ENCODE data around the gene SARS2.

Gene SARS2

DNA sequence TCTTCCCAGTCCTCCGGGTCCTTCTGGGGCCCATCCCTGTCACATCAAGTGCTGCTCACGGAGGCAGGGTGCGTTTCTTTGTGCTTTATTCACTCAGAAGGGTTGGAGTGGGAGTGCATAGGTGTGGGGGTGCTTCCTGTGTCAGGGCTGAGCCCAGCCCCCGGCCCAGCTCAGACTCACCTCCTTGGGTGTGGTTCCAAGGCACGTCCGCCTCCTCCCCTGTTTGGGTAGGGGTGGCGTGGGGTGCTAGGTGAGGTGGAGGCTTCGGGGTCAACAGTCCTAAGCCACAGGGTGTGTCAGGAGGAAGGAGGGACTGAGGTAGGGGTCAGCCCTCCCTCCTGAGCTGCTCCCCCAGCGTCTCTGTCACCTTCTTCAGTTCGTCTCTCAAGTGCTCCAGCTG lies 21.7 kb downstream of the SARS2 start:
- TF ChIP-seq CTCF (conservative IDR thresholded peaks at IDR 0.05; ENCODE audit: control insufficient read depth, insufficient read depth, low read depth, low read length): no peak
- DNase-seq (ENCODE audit: low read depth): no peak
- no peak overlapping the region for H3K4me3 ChIP-seq (ENCODE audit: control insufficient read depth, low read depth, low read length)

DNA sequence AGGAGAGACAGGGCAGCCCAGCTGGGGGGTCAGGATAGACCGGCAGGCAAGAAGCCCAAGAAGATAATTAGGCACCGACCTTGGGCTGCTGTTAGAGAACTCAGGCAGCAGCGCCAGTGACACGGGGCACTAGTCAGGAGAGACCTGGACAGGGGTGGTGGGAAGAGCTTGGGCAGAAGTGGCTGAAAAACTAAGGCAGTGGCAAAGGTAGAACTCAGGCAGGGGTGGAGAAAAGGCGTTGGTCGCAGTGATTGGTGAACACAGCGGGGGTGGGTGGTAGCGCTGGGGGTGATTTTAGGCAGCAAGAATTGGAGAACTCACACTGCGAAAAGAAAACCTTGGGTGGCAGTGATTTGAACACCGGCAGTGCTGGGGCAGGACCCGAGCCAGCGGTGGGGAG lies 22.9 kb downstream of the SARS2 start:
- H3K4me3 ChIP-seq (ENCODE audit: control insufficient read depth, low read depth, low read length): no peak overlapping the region
- no peak for TF ChIP-seq CTCF (conservative IDR thresholded peaks at IDR 0.05; ENCODE audit: control insufficient read depth, insufficient read depth, low read depth, low read length)
- no peak for DNase-seq (ENCODE audit: low read depth)

DNA sequence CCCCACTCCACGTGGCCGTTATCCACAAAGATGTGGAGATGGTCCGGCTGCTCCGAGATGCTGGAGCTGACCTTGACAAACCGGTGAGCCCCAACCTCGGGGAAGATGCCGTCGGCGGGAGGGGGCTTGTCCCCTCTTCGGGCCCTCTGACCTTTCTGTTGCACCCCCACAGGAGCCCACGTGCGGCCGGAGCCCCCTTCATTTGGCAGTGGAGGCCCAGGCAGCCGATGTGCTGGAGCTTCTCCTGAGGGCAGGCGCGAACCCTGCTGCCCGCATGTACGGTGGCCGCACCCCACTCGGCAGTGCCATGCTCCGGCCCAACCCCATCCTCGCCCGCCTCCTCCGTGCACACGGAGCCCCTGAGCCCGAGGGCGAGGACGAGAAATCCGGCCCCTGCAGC lies 23.3 kb downstream of the SARS2 start:
- no peak for TF ChIP-seq CTCF (conservative IDR thresholded peaks at IDR 0.05; ENCODE audit: control insufficient read depth, insufficient read depth, low read depth, low read length)
- no peak for DNase-seq (ENCODE audit: low read depth)
- no peak overlapping the region for H3K4me3 ChIP-seq (ENCODE audit: control insufficient read depth, low read depth, low read length)

- no peak for TF ChIP-seq CTCF (conservative IDR thresholded peaks at IDR 0.05; ENCODE audit: control insufficient read depth, insufficient read depth, low read depth, low read length)
- H3K4me3 ChIP-seq (ENCODE audit: control insufficient read depth, low read depth, low read length): no peak overlapping the region
- no peak for DNase-seq (ENCODE audit: low read depth)
These were observed 24.9 kb downstream of the SARS2 start for GRCh38 chr19:38905620-38906019.

DNA sequence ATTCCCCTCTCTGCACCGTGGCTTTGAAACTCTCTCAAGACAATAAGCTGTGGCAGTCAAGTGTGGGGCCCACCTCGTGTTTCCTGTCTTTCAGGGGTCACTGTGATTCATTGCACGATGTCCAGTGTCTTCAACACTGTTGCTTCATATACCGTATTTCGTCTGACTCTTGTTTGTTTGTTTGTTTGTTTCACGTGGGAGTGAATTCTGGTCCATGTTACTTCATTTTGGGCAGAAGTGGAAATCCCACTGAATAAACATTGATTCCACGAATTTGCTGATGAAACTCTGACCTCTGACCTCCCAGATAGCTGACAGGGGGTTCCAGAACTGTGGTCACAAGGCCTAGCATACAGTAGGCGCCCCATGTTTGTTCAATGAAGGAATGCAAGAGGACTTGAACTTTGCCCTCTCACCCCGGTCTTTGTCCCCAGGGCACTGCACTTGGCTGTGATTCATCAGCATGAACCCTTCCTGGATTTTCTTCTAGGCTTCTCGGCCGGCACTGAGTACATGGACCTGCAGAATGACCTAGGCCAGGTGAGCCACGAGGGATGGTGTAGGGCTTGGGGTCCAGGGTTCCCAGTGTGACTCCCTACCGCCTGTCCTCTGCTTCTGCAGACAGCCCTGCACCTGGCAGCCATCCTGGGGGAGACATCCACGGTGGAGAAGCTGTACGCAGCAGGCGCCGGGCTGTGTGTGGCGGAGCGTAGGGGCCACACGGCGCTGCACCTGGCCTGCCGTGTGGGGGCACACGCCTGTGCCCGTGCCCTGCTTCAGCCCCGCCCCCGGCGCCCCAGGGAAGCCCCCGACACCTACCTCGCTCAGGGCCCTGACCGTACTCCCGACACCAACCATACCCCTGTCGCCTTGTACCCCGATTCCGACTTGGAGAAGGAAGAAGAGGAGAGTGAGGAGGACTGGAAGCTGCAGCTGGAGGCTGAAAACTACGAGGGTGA lies 25.7 kb downstream of the SARS2 start:
- no peak for TF ChIP-seq CTCF (conservative IDR thresholded peaks at IDR 0.05; ENCODE audit: control insufficient read depth, insufficient read depth, low read depth, low read length)
- H3K4me3 ChIP-seq (ENCODE audit: control insufficient read depth, low read depth, low read length): no peak overlapping the region
- no peak for DNase-seq (ENCODE audit: low read depth)

DNA sequence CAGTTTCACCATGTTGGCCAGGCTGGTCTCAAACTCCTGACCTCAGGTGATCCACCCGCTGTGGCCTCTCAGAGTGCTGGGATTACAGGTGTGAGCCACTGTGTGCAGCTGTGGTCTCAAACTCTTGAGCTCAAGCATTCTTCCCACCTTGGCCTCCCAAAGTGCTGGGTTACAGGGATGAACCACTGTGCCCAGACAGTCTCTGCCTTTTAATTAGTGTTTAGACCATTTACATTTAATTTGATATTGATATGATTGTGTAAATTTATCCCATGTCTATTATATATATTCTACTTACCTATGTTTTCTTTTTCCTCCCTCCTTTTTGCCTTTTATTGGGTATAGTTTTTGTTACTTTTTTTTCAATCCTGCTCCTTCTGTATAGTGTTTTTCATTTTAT lies 28.9 kb downstream of the SARS2 start:
- no peak for DNase-seq (ENCODE audit: low read depth)
- H3K4me3 ChIP-seq (ENCODE audit: control insufficient read depth, low read depth, low read length): no peak overlapping the region
- no peak for TF ChIP-seq CTCF (conservative IDR thresholded peaks at IDR 0.05; ENCODE audit: control insufficient read depth, insufficient read depth, low read depth, low read length)
